HepG2 (cell line): ENCODE data around the gene IGFBP6. TPM values are rescaled to one million over a fixed set of nuclear protein-coding genes. Genes with fewer than 3 reads are reported as not detected.

Experiments used
- CBX1 ChIP-seq: IDR thresholded peaks from one replicate; pipeline ENCODE4 v1.6.1; 2016; ENCODE audit warnings: antibody characterized with exemption, low read depth
- KDM5B ChIP-seq: sonication (generic); formaldehyde crosslinking; IDR thresholded peaks from 2 replicates; pipeline ENCODE4 v1.4.0; 2020; ENCODE audit warnings: missing genetic modification reagents, mild to moderate bottlenecking, borderline replicate concordance
- POGZ ChIP-seq: sonication (generic); formaldehyde crosslinking; IDR thresholded peaks from 2 replicates; pipeline ENCODE4 v1.4.0; 2020; ENCODE audit warnings: mild to moderate bottlenecking, missing genetic modification reagents
- ZNF121 ChIP-seq: sonication (generic); formaldehyde crosslinking; IDR thresholded peaks from 2 replicates; pipeline ENCODE4 v1.5.0; 2020; ENCODE audit warnings: mild to moderate bottlenecking, missing genetic modification reagents
- ZNF124 ChIP-seq: sonication (generic); formaldehyde crosslinking; IDR thresholded peaks from 2 replicates; pipeline ENCODE4 v1.4.0; 2020; ENCODE audit warnings: missing genetic modification reagents
- polyA plus RNA-seq, 8 experiments: library from polyadenylated mRNA; depleted of rRNA in 3 of 8; stranded (reverse) in 7 of 8; unstranded in 1 of 8; fragments of >200 nt; fragmentation: Illumina TruSeq in 4 of 8; extraction: Trizol in 4 of 8; gene quantifications; 2 replicates each; pipeline versions ENCODE4 v1.2.1 to v1.2.3, GENCODE V29; 2011 to 2016; ENCODE audit warnings: low read depth in 4 of 8, missing spikeins in 1 of 8, mixed read lengths in 1 of 8; ENCODE audit not compliant: insufficient read depth in 1 of 8
- total RNA-seq, 5 experiments: library from RNA; depleted of rRNA; stranded (reverse); fragments of >200 nt; fragmentation: Illumina TruSeq; extraction: Trizol; gene quantifications; 2 replicates each; pipeline ENCODE4 v1.2.3, GENCODE V29; 2016; ENCODE audit warnings: low read depth in 1 of 5
- TF ChIP-seq, protein P1 (sequence below): sonication (generic); formaldehyde crosslinking; IDR thresholded peaks from 2 replicates; pipeline ENCODE4 v1.4.0; 2020; ENCODE audit warnings: missing genetic modification reagents, borderline replicate concordance
- TF ChIP-seq, protein P2 (sequence below): sonication (generic); formaldehyde crosslinking; IDR thresholded peaks from 2 replicates; pipeline ENCODE4 v1.4.0; 2020; ENCODE audit warnings: missing genetic modification reagents, borderline replicate concordance
- TF ChIP-seq, protein P3 (sequence below): sonication (generic); formaldehyde crosslinking; conservative IDR thresholded peaks from 2 replicates; pipeline ENCODE4 v1.8.0; 2022; ENCODE audit warnings: missing genetic modification reagents

The IGFBP6 gene
- total and polyA plus RNA-seq, 2 of the 13 experiments (the other 11 are each of a cell fraction or from before 2014, with no cell fraction given): 3.9 to 25.2 TPM

DNA sequence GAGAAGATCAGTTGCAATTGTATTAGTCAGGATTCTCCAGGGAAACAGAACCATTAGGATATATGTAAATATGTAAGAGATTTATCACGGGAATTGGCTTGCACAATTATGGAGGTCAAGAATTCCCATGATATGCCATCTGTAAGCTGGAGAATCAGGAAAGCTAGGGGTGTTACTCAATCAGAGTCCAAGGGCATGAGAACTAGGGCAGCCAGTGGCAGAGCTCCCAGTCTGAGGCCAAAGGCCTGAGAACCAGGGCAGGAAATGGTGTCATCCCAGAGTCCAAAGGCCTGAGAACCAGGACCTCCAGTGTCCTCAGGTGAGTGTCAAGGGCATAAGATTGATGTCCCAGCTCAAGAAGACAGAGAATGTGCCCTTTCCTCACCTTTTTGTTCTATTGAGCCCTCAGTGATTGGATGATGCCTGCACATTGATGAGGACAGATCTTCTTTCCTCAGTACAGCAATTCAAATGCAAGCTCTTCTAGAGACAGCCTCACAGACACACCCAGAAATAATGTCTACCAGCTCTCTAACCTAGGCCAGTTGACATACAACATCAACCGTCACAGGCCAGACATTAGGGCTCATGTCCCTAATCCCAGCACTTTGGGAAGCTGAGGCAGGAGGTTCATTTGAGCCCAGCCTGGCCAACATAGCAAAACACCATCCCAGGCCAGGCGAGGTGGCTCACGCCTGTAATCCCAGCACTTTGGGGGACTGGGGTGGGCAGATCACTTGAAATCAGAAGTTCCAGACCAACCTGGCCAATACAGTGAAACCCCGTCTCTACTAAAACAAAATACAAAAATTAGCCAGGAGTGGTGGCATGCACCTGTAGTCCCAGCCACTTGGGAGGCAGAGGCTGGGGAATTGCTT lies 48.2 kb downstream of the IGFBP6 start (continued):
- TF ChIP-seq, protein P1, sequence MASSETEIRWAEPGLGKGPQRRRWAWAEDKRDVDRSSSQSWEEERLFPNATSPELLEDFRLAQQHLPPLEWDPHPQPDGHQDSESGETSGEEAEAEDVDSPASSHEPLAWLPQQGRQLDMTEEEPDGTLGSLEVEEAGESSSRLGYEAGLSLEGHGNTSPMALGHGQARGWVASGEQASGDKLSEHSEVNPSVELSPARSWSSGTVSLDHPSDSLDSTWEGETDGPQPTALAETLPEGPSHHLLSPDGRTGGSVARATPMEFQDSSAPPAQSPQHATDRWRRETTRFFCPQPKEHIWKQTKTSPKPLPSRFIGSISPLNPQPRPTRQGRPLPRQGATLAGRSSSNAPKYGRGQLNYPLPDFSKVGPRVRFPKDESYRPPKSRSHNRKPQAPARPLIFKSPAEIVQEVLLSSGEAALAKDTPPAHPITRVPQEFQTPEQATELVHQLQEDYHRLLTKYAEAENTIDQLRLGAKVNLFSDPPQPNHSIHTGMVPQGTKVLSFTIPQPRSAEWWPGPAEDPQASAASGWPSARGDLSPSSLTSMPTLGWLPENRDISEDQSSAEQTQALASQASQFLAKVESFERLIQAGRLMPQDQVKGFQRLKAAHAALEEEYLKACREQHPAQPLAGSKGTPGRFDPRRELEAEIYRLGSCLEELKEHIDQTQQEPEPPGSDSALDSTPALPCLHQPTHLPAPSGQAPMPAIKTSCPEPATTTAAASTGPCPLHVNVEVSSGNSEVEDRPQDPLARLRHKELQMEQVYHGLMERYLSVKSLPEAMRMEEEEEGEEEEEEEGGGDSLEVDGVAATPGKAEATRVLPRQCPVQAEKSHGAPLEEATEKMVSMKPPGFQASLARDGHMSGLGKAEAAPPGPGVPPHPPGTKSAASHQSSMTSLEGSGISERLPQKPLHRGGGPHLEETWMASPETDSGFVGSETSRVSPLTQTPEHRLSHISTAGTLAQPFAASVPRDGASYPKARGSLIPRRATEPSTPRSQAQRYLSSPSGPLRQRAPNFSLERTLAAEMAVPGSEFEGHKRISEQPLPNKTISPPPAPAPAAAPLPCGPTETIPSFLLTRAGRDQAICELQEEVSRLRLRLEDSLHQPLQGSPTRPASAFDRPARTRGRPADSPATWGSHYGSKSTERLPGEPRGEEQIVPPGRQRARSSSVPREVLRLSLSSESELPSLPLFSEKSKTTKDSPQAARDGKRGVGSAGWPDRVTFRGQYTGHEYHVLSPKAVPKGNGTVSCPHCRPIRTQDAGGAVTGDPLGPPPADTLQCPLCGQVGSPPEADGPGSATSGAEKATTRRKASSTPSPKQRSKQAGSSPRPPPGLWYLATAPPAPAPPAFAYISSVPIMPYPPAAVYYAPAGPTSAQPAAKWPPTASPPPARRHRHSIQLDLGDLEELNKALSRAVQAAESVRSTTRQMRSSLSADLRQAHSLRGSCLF (CRISPR knock-in tag): no peak
- TF ChIP-seq POGZ (CRISPR knock-in tag): peak; percentile 74
- no peak for TF ChIP-seq KDM5B (CRISPR knock-in tag)
- TF ChIP-seq ZNF124: no peak
- TF ChIP-seq, protein P2, sequence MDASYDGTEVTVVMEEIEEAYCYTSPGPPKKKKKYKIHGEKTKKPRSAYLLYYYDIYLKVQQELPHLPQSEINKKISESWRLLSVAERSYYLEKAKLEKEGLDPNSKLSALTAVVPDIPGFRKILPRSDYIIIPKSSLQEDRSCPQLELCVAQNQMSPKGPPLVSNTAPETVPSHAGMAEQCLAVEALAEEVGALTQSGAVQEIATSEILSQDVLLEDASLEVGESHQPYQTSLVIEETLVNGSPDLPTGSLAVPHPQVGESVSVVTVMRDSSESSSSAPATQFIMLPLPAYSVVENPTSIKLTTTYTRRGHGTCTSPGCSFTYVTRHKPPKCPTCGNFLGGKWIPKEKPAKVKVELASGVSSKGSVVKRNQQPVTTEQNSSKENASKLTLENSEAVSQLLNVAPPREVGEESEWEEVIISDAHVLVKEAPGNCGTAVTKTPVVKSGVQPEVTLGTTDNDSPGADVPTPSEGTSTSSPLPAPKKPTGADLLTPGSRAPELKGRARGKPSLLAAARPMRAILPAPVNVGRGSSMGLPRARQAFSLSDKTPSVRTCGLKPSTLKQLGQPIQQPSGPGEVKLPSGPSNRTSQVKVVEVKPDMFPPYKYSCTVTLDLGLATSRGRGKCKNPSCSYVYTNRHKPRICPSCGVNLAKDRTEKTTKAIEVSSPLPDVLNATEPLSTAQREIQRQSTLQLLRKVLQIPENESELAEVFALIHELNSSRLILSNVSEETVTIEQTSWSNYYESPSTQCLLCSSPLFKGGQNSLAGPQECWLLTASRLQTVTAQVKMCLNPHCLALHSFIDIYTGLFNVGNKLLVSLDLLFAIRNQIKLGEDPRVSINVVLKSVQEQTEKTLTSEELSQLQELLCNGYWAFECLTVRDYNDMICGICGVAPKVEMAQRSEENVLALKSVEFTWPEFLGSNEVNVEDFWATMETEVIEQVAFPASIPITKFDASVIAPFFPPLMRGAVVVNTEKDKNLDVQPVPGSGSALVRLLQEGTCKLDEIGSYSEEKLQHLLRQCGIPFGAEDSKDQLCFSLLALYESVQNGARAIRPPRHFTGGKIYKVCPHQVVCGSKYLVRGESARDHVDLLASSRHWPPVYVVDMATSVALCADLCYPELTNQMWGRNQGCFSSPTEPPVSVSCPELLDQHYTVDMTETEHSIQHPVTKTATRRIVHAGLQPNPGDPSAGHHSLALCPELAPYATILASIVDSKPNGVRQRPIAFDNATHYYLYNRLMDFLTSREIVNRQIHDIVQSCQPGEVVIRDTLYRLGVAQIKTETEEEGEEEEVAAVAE (CRISPR knock-in tag): no peak
- TF ChIP-seq, protein P3, sequence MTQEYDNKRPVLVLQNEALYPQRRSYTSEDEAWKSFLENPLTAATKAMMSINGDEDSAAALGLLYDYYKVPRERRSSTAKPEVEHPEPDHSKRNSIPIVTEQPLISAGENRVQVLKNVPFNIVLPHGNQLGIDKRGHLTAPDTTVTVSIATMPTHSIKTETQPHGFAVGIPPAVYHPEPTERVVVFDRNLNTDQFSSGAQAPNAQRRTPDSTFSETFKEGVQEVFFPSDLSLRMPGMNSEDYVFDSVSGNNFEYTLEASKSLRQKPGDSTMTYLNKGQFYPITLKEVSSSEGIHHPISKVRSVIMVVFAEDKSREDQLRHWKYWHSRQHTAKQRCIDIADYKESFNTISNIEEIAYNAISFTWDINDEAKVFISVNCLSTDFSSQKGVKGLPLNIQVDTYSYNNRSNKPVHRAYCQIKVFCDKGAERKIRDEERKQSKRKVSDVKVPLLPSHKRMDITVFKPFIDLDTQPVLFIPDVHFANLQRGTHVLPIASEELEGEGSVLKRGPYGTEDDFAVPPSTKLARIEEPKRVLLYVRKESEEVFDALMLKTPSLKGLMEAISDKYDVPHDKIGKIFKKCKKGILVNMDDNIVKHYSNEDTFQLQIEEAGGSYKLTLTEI (CRISPR knock-in tag): no peak
- no peak for TF ChIP-seq CBX1
- no peak for TF ChIP-seq ZNF121
